Nephron (organoid): ENCODE data around the gene MRAP2.
"Not testable (repeated sequence)": the region's sequence is repeated elsewhere in the genome, so short reads cannot be mapped to it uniquely, and the experiment has no call there.

Source experiments
- H3K27ac Mint-ChIP-seq, 3 experiments: 2 replicates each; pipeline ENCODE4 v1.8.0; 2020; ENCODE audit warnings: mixed read lengths in 3 of 3, mild to moderate bottlenecking in 2 of 3, moderate library complexity in 1 of 3
- H3K27me3 Mint-ChIP-seq: 2 replicates; pipeline ENCODE4 v1.8.0; 2021; ENCODE audit warnings: low read depth, mild to moderate bottlenecking, moderate library complexity, mixed read lengths
- H3K36me3 Mint-ChIP-seq: 2 replicates; pipeline ENCODE4 v1.8.0; 2020; ENCODE audit warnings: low read depth, mixed read lengths
- H3K4me1 Mint-ChIP-seq: 2 replicates; pipeline ENCODE4 v1.8.0; 2020; ENCODE audit warnings: mixed read lengths
- H3K4me3 Mint-ChIP-seq, 3 experiments: 2 replicates each; pipeline ENCODE4 v1.8.0; 2020; ENCODE audit warnings: mild to moderate bottlenecking in 3 of 3, mixed read lengths in 3 of 3, moderate library complexity in 2 of 3
- H3K9me3 Mint-ChIP-seq: 2 replicates; pipeline ENCODE4 v1.8.0; 2020; ENCODE audit warnings: mixed read lengths
- TF ChIP-seq, protein P1 (sequence below), 3 experiments: fragments of 200-600 bp; sonication (generic); IDR thresholded peaks; one replicate each; pipeline ENCODE4 v1.5.0; 2021; ENCODE audit warnings: antibody characterized with exemption in 3 of 3; ENCODE audit not compliant: unreplicated experiment in 3 of 3

MRAP2 gene

GRCh38 chr6:84082689-84083265, 49.2 kb downstream of the MRAP2 start:
- no peak overlapping the region for H3K27ac Mint-ChIP-seq
- H3K36me3 Mint-ChIP-seq, result no peaks in the 10 kb centered on the region
- TF ChIP-seq, protein P1, sequence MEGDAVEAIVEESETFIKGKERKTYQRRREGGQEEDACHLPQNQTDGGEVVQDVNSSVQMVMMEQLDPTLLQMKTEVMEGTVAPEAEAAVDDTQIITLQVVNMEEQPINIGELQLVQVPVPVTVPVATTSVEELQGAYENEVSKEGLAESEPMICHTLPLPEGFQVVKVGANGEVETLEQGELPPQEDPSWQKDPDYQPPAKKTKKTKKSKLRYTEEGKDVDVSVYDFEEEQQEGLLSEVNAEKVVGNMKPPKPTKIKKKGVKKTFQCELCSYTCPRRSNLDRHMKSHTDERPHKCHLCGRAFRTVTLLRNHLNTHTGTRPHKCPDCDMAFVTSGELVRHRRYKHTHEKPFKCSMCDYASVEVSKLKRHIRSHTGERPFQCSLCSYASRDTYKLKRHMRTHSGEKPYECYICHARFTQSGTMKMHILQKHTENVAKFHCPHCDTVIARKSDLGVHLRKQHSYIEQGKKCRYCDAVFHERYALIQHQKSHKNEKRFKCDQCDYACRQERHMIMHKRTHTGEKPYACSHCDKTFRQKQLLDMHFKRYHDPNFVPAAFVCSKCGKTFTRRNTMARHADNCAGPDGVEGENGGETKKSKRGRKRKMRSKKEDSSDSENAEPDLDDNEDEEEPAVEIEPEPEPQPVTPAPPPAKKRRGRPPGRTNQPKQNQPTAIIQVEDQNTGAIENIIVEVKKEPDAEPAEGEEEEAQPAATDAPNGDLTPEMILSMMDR (IDR thresholded peaks at IDR 0.05; ENCODE audit: unreplicated experiment in 3 of 3), result no peak
- H3K4me3 Mint-ChIP-seq, result peak overlapping the region in 1 of 3 experiments; percentile 19
- H3K4me1 Mint-ChIP-seq, result peaks cover 9% of the 10 kb centered on the region
- no peaks in the 10 kb centered on the region for H3K9me3 Mint-ChIP-seq
- H3K27me3 Mint-ChIP-seq, result no peaks in the 10 kb centered on the region

DNA sequence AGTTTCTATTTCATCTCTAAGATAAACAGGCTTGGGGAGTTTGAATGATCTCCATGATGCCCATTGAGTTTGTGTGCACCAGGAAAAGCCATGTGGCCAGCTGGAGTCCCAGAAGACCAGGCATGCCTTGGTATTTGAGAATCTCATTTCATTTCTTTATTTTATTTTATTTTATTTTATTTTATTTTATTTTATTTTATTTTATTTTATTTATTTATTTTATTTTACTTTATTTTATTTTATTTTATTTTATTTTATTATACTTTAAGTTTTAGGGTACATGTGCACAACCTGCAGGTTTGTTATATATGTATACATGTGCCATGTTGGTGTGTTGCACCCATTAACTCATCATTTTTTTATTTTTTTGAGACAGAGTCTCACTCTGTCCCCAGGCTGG, 51.1 kb downstream of the MRAP2 start:
- H3K27me3 Mint-ChIP-seq, H3K9me3 Mint-ChIP-seq, H3K36me3 Mint-ChIP-seq, H3K27ac Mint-ChIP-seq, H3K4me3 Mint-ChIP-seq, H3K4me1 Mint-ChIP-seq: not testable (repeated sequence)

DNA sequence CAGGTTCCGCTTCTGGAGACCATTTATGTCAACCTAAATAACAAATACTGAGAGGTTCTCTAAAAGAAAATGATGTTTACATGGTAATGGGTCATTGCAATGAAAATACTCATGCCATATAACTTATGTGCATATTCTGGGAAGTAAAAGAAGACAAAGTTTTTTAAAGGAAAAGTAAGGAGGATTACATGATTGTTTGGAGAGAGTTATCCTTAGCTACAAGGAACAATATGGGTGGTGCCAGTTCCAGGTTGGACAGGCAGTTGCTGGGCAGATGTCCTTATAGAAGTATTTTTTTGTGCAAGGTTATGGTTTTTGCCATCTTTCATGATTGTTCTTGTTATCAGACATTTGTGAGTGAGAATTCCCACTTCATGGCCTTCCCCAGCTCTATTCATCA, 52.5 kb downstream of the MRAP2 start:
- H3K27me3 Mint-ChIP-seq, result no peaks in the 10 kb centered on the region

GRCh38 chr6:84086545-84087429, 53.2 kb downstream of the MRAP2 start:
- H3K4me1 Mint-ChIP-seq, result peaks cover 9% of the 10 kb centered on the region
- TF ChIP-seq, protein P1 (IDR thresholded peaks at IDR 0.05; ENCODE audit: unreplicated experiment in 3 of 3), result no peak
- no peak overlapping the region for H3K27ac Mint-ChIP-seq
- no peaks in the 10 kb centered on the region for H3K27me3 Mint-ChIP-seq
- no peaks in the 10 kb centered on the region for H3K36me3 Mint-ChIP-seq
- H3K4me3 Mint-ChIP-seq, result no peak overlapping the region
- no peaks in the 10 kb centered on the region for H3K9me3 Mint-ChIP-seq

More for the DNA sequence above, 52.5 kb downstream of the MRAP2 start:
- Mint-ChIP-seq H3K4me3 (no peak overlapping the region), H3K36me3 (no peaks in the 10 kb centered on the region), H3K27ac (no peak overlapping the region), H3K9me3 (no peaks in the 10 kb centered on the region), H3K4me1 (peaks cover 9% of the 10 kb centered on the region)
- TF ChIP-seq, protein P1 (IDR thresholded peaks at IDR 0.05; ENCODE audit: unreplicated experiment in 3 of 3), result no peak

- no peaks in the 10 kb centered on the region for H3K36me3 Mint-ChIP-seq
- no peaks in the 10 kb centered on the region for H3K27me3 Mint-ChIP-seq
- no peak overlapping the region for H3K27ac Mint-ChIP-seq
- TF ChIP-seq, protein P1 (IDR thresholded peaks at IDR 0.05; ENCODE audit: unreplicated experiment in 3 of 3), result no peak
- peaks cover under 1% of the 10 kb centered on the region for H3K9me3 Mint-ChIP-seq
- H3K4me1 Mint-ChIP-seq, result no peaks in the 10 kb centered on the region
- H3K4me3 Mint-ChIP-seq, result no peak overlapping the region
These were observed 55.5 kb downstream of the MRAP2 start for GRCh38 chr6:84089081-84089480.

- no peaks in the 10 kb centered on the region for H3K36me3 Mint-ChIP-seq
- no peaks in the 10 kb centered on the region for H3K27me3 Mint-ChIP-seq
- H3K27ac Mint-ChIP-seq, result no peak overlapping the region
- H3K4me1 Mint-ChIP-seq, result no peaks in the 10 kb centered on the region
- H3K9me3 Mint-ChIP-seq, result peaks cover 3% of the 10 kb centered on the region
- no peak overlapping the region for H3K4me3 Mint-ChIP-seq
- TF ChIP-seq, protein P1 (IDR thresholded peaks at IDR 0.05; ENCODE audit: unreplicated experiment in 3 of 3), result no peak
These were observed 56.0 kb downstream of the MRAP2 start for GRCh38 chr6:84089552-84089951.
